Hepatocyte (in vitro differentiated cells): ENCODE measurements around the gene HNRNPLL. TPM values are rescaled to one million over a fixed set of nuclear protein-coding genes. Genes with fewer than 3 reads are reported as not detected.

Source experiments
- DNase-seq: peaks from one replicate; pipeline ENCODE4 v3.0.0-alpha.2; 2016; ENCODE audit warnings: low spot score
- H2AFZ ChIP-seq: fragments of 200-600 bp; sonication (generic); 2 replicates; pipeline ENCODE4 v1.6.0; 2016; ENCODE audit warnings: antibody characterized with exemption, mild to moderate bottlenecking
- H3K27ac ChIP-seq: fragments of 200-600 bp; sonication (generic); 2 replicates; pipeline ENCODE4 v1.5.1; 2016; ENCODE audit warnings: mild to moderate bottlenecking
- H3K27me3 ChIP-seq: fragments of 200-600 bp; sonication (generic); 2 replicates; pipeline ENCODE4 v1.6.1; 2016
- H3K36me3 ChIP-seq: fragments of 200-600 bp; sonication (generic); replicated peaks from 2 replicates; pipeline ENCODE4 v1.5.1; 2016; ENCODE audit warnings: low read depth; ENCODE audit not compliant: insufficient read depth
- H3K4me1 ChIP-seq: fragments of 200-600 bp; sonication (generic); 2 replicates; pipeline ENCODE4 v1.5.1; 2016; ENCODE audit warnings: mild to moderate bottlenecking, moderate library complexity; ENCODE audit not compliant: insufficient read depth
- H3K4me2 ChIP-seq: fragments of 200-600 bp; sonication (generic); 2 replicates; pipeline ENCODE4 v1.6.0; 2016
- H3K4me3 ChIP-seq: fragments of 200-600 bp; sonication (generic); 2 replicates; pipeline ENCODE4 v1.5.1; 2016; ENCODE audit warnings: mild to moderate bottlenecking
- H3K79me2 ChIP-seq: fragments of 200-600 bp; sonication (generic); 2 replicates; pipeline ENCODE4 v1.6.0; 2017; ENCODE audit warnings: mild to moderate bottlenecking
- H3K9me2 ChIP-seq: fragments of 200-600 bp; sonication (generic); replicated peaks from 2 replicates; pipeline ENCODE4 v1.6.0; 2017; ENCODE audit warnings: mild to moderate bottlenecking; ENCODE audit not compliant: insufficient read depth
- H3K9me3 ChIP-seq: fragments of 200-600 bp; sonication (generic); 2 replicates; pipeline ENCODE4 v1.5.1; 2016; ENCODE audit warnings: low read depth, mild to moderate bottlenecking
- H4K20me1 ChIP-seq: fragments of 200-600 bp; sonication (generic); 2 replicates; pipeline ENCODE4 v1.6.0; 2016; ENCODE audit warnings: mild to moderate bottlenecking; ENCODE audit not compliant: insufficient read depth, poor library complexity, severe bottlenecking
- EZH2 ChIP-seq: fragments of 200-600 bp; sonication (generic); IDR thresholded peaks from 2 replicates; pipeline ENCODE4 v1.6.1; 2016; ENCODE audit warnings: antibody characterized with exemption, mild to moderate bottlenecking, borderline replicate concordance
- EZH2phosphoT487 ChIP-seq: fragments of 200-600 bp; sonication (generic); IDR thresholded peaks from one replicate; pipeline ENCODE4 v1.6.1; 2018; ENCODE audit warnings: antibody characterized with exemption, mild to moderate bottlenecking, low read depth, moderate library complexity; ENCODE audit not compliant: unreplicated experiment, severe bottlenecking
- WGBS: methylation state at CpG from one replicate; pipeline ENCODE4 v1.1.6; 2016; ENCODE audit warnings: low lambda C conversion rate; ENCODE audit errors: missing lambda C conversion rate; 5-methylcytosine and 5-hydroxymethylcytosine counted together
- polyA plus RNA-seq: library from polyadenylated mRNA; unstranded; fragments of >200 nt; fragmentation: Nextera tagmentation; extraction: Ambion mirVana; gene quantifications from 2 replicates; pipeline ENCODE4 v1.2.1, GENCODE V29; 2016
- total RNA-seq: library from RNA; depleted of rRNA; stranded (reverse); fragments of >200 nt; gene quantifications from 2 replicates; pipeline ENCODE4 v1.2.3, GENCODE V29; 2014
- TF ChIP-seq, protein P1 (sequence below): fragments of 200-600 bp; sonication (generic); IDR thresholded peaks from 2 replicates; pipeline ENCODE4 v1.5.1; 2016; ENCODE audit warnings: antibody characterized with exemption, mild to moderate bottlenecking; ENCODE audit not compliant: poor library complexity

Gene HNRNPLL
- total and polyA plus RNA-seq, 2 experiments from 2014 or later = 37.6 to 55.7 TPM

DNA sequence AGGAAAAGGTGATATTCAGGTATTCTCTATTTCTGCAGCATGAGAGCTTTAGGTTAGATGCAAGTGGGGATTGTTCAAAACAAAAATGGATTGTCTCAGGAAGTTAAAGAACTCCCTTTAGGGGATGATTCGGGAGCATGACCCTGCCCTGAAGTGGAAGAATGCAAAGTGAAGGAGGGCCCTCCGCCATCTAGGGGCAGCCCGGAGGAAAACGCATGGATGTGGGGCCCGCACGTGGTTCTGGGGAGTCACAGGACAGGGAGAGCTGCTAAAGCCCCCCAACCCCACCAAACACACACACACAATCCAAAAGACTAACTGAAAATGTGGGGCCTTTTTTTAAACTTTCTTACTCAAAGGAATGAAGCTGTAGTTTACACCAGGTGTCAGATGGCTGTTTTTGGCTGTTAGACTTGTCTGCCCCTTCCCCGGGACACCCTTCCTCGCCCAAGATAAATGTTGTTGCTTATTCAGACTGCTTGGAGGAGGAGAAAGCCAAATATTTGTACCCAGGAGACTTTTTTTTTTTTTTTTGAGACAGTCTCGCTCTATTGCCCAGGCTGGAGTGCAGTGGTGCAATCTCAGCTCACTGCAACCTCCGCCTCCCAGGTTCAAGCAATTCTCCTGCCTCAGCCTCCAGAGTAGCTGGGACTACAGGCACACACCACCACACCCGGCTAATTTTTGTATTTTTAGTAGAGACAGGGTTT lies 78.8 kb downstream of the HNRNPLL start:
- no peaks in the 10 kb centered on the region for H3K9me3 ChIP-seq
- TF ChIP-seq, protein P1, sequence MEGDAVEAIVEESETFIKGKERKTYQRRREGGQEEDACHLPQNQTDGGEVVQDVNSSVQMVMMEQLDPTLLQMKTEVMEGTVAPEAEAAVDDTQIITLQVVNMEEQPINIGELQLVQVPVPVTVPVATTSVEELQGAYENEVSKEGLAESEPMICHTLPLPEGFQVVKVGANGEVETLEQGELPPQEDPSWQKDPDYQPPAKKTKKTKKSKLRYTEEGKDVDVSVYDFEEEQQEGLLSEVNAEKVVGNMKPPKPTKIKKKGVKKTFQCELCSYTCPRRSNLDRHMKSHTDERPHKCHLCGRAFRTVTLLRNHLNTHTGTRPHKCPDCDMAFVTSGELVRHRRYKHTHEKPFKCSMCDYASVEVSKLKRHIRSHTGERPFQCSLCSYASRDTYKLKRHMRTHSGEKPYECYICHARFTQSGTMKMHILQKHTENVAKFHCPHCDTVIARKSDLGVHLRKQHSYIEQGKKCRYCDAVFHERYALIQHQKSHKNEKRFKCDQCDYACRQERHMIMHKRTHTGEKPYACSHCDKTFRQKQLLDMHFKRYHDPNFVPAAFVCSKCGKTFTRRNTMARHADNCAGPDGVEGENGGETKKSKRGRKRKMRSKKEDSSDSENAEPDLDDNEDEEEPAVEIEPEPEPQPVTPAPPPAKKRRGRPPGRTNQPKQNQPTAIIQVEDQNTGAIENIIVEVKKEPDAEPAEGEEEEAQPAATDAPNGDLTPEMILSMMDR = peak; percentile 12
- TF ChIP-seq EZH2phosphoT487 = no peak
- H3K27ac ChIP-seq = no peak overlapping the region
- no peak overlapping the region for H3K4me3 ChIP-seq
- no peaks in the 10 kb centered on the region for H3K9me2 ChIP-seq
- H2AFZ ChIP-seq = no peak overlapping the region
- 52% methylated on average over 11 of the region's 11 CpGs for WGBS
- no peak overlapping the region for H3K4me2 ChIP-seq
- no peaks in the 10 kb centered on the region for H3K4me1 ChIP-seq
- H3K79me2 ChIP-seq = no peaks in the 10 kb centered on the region
- no peaks in the 10 kb centered on the region for H3K36me3 ChIP-seq
- H3K27me3 ChIP-seq = no peaks in the 10 kb centered on the region
- no peak for DNase-seq
- no peaks in the 10 kb centered on the region for H4K20me1 ChIP-seq

DNA sequence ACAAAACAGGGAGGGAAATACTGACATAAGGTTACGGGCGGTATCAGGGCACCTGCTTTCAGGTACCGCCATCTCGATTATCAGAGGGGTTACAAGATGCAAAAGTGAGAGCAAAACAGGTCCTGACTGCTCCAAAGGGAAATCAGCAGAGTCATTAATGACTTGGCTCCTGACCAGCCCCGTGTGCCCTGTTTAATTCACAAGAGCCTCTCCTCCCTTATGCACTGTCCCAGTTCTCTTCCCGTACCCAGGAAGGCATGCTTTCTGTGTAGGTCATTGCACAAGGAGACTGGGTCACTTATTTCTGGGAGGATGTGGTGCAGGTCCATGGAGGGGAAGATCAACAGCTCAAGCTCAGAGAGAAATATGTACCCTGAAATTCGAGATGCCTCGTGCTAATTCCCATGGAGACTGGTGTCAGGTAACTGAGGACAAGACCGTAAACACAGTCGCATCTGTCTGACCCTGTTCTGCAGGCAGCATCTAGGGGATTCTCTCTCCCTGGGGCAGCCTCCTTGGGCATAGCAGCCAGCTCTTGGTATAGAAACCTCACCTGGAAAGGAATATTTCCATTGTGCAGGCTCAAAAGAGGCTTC lies 79.9 kb downstream of the HNRNPLL start:
- 65% methylated on average over 10 of the region's 10 CpGs for WGBS
- Histone ChIP-seq H4K20me1 (no peaks in the 10 kb centered on the region), H3K4me3 (no peak overlapping the region), H3K9me3 (no peaks in the 10 kb centered on the region), H3K4me2 (no peak overlapping the region), H3K36me3 (no peaks in the 10 kb centered on the region), H3K79me2 (no peaks in the 10 kb centered on the region), H3K9me2 (no peaks in the 10 kb centered on the region), H3K27me3 (no peaks in the 10 kb centered on the region), H2AFZ (no peak overlapping the region), H3K27ac (no peak overlapping the region), H3K4me1 (no peaks in the 10 kb centered on the region)
- DNase-seq = no peak
- no peak for TF ChIP-seq EZH2
- TF ChIP-seq, protein P1 = no peak
- no peak for TF ChIP-seq EZH2phosphoT487

DNA sequence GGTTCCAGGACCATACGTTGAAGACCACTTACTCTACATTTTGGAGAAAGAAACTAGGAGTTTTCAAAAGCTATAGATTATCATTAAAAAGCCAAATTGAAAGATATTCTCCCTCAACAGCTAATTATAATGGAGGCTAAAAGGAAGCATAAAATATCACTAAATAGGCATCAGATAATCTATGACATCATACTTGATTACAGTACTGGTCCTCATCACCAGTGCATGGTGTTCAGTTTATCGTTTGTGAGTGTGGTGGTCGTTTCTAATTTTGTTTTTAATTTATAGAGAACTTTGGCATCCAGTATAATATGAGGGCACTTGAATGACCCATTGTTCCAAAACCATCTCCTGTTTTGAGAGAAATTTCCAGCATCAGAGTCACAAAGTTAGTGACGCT lies 80.9 kb downstream of the HNRNPLL start:
- TF ChIP-seq EZH2phosphoT487 = no peak
- TF ChIP-seq, protein P1 = no peak
- TF ChIP-seq EZH2 = no peak
- Histone ChIP-seq H3K9me2 (no peaks in the 10 kb centered on the region), H3K36me3 (no peaks in the 10 kb centered on the region), H3K4me2 (no peak overlapping the region), H2AFZ (no peak overlapping the region), H3K9me3 (no peaks in the 10 kb centered on the region), H3K4me3 (no peak overlapping the region), H3K4me1 (no peaks in the 10 kb centered on the region), H3K79me2 (no peaks in the 10 kb centered on the region), H4K20me1 (no peaks in the 10 kb centered on the region), H3K27ac (no peak overlapping the region), H3K27me3 (no peaks in the 10 kb centered on the region)
- no peak for DNase-seq
- WGBS = 93% methylated on average over 4 of the region's 4 CpGs
